Naive thymus-derived CD8-positive, alpha-beta T cell (primary cell): ENCODE measurements around the gene MICU1. TPM values are rescaled to one million over a fixed set of nuclear protein-coding genes. Genes with fewer than 3 reads are reported as not detected.

ENCODE experiments used
- ATAC-seq, 2 donors: fragments of 150-1000 bp; cut with Tn5 transposase in 1 of 2; sonication (Bioruptor Pico), chemical (Tn5 transposase) in 1 of 2; 1 replicate in 1 of 2; 2 replicates in 1 of 2; pipeline ENCODE4 v1.10.0; 2021; ENCODE audit warnings: mild to moderate bottlenecking in 2 of 2, moderate library complexity in 2 of 2
- POLR2A ChIA-PET: fragments of 350-600 bp; sonication (Branson Sonifier 250); formaldehyde crosslinking; loops from one replicate; lab custom pipeline; 2021; ENCODE audit warnings: antibody characterized with exemption; lab: Charles Lee
- DNase-seq, 10 donors: peaks; one replicate each; pipeline versions ENCODE4 v3.0.0 to v3.0.0-alpha.2; 2020 to 2022
- H3K27ac Mint-ChIP-seq, 10 donors: one replicate each; pipeline ENCODE4 v1.8.0; 2020 to 2022; ENCODE audit warnings: mild to moderate bottlenecking in 10 of 10, mixed read lengths in 10 of 10, moderate library complexity in 4 of 10, inconsistent platforms in 1 of 10
- H3K27me3 Mint-ChIP-seq, 5 donors: one replicate each; pipeline ENCODE4 v1.8.0; 2021 to 2022; ENCODE audit warnings: mixed read lengths in 5 of 5
- H3K36me3 Mint-ChIP-seq, 3 donors: one replicate each; pipeline ENCODE4 v1.8.0; 2020 to 2022; ENCODE audit warnings: mixed read lengths in 3 of 3, mild to moderate bottlenecking in 2 of 3, inconsistent platforms in 1 of 3
- H3K4me1 Mint-ChIP-seq, 4 donors: one replicate each; pipeline ENCODE4 v1.8.0; 2021 to 2022; ENCODE audit warnings: mixed read lengths in 4 of 4
- H3K4me3 Mint-ChIP-seq, 10 donors: one replicate each; pipeline ENCODE4 v1.8.0; 2020 to 2022; ENCODE audit warnings: mild to moderate bottlenecking in 10 of 10, mixed read lengths in 10 of 10, moderate library complexity in 6 of 10, inconsistent platforms in 1 of 10
- H3K9me3 Mint-ChIP-seq, 9 donors: one replicate each; pipeline ENCODE4 v1.8.0; 2020 to 2022; ENCODE audit warnings: mixed read lengths in 9 of 9, mild to moderate bottlenecking in 3 of 9, inconsistent platforms in 1 of 9, moderate library complexity in 1 of 9
- polyA plus RNA-seq, 3 donors: library from polyadenylated mRNA; unstranded; fragments of 300-500 nt; fragmentation: Illumina TruSeq; gene quantifications; one replicate each; pipeline ENCODE4 v1.2.3, GENCODE V29; 2021
- total RNA-seq, 8 experiments: library from RNA in 2 of 8; stranded (reverse) in 2 of 8; gene quantifications; one replicate each; pipeline ENCODE4 v1.2.3 and lab custom pipeline; 2021 to 2026

The MICU1 gene
- total and polyA plus RNA-seq, 5 experiments from 2014 or later = 20.7 to 26.4 (median 24.1) TPM

- no peak overlapping the region for H3K4me3 Mint-ChIP-seq
- POLR2A ChIA-PET = no interaction called here
- peaks cover 32 to 64% (median 57%) of the 10 kb centered on the region in 3 donors for H3K36me3 Mint-ChIP-seq
- no peak overlapping the region for H3K27ac Mint-ChIP-seq
- ATAC-seq = no peak
- H3K27me3 Mint-ChIP-seq = no peaks in the 10 kb centered on the region
- H3K9me3 Mint-ChIP-seq = peaks cover 0 to 30% (median 7%) of the 10 kb centered on the region in 9 donors
- H3K4me1 Mint-ChIP-seq = peaks cover 0 to 5% (median 1%) of the 10 kb centered on the region in 4 donors
- DNase-seq = no peak
Measured at GRCh38 chr10:72541337-72541736, 84.5 kb downstream of the MICU1 start.

- DNase-seq (no peak), ATAC-seq (no peak)
- peaks cover 28 to 55% (median 54%) of the 10 kb centered on the region in 3 donors for H3K36me3 Mint-ChIP-seq
- H3K27me3 Mint-ChIP-seq = no peaks in the 10 kb centered on the region
- H3K9me3 Mint-ChIP-seq = peaks cover 0 to 30% (median 7%) of the 10 kb centered on the region in 9 donors
- no peak overlapping the region for H3K4me3 Mint-ChIP-seq
- peaks cover 0 to 5% (median 1%) of the 10 kb centered on the region in 4 donors for H3K4me1 Mint-ChIP-seq
- POLR2A ChIA-PET = no interaction called here
- peak overlapping the region in 1 of 10 donors; percentile 24 for H3K27ac Mint-ChIP-seq
Measured at GRCh38 chr10:72540193-72540807, 85.6 kb downstream of the MICU1 start.

GRCh38 chr10:72539137-72539536 is 86.7 kb downstream of the MICU1 start:
- peaks cover 24 to 45% (median 43%) of the 10 kb centered on the region in 3 donors for H3K36me3 Mint-ChIP-seq
- H3K27ac Mint-ChIP-seq = no peak overlapping the region
- peaks cover 0 to 5% (median 1%) of the 10 kb centered on the region in 4 donors for H3K4me1 Mint-ChIP-seq
- ATAC-seq = no peak
- H3K4me3 Mint-ChIP-seq = no peak overlapping the region
- no peaks in the 10 kb centered on the region for H3K27me3 Mint-ChIP-seq
- POLR2A ChIA-PET = no interaction called here
- peaks cover 0 to 29% (median 7%) of the 10 kb centered on the region in 9 donors for H3K9me3 Mint-ChIP-seq
- DNase-seq = no peak

- POLR2A ChIA-PET = interaction anchor here (0.6 kb wide), 2 partner anchors 84 to 287 kb away, joined by 3 to 4 read pairs; no protein-coding TSS in a partner anchor
- no peak overlapping the region for H3K27ac Mint-ChIP-seq
- H3K4me3 Mint-ChIP-seq = no peak overlapping the region
- peaks cover 0 to 13% (median 2%) of the 10 kb centered on the region in 3 donors for H3K36me3 Mint-ChIP-seq
- no peaks in the 10 kb centered on the region for H3K9me3 Mint-ChIP-seq
- H3K4me1 Mint-ChIP-seq = no peaks in the 10 kb centered on the region
- no peak for ATAC-seq
- no peaks in the 10 kb centered on the region for H3K27me3 Mint-ChIP-seq
- no peak for DNase-seq
Measured at GRCh38 chr10:72525689-72526088, 100.2 kb downstream of the MICU1 start.

- H3K4me1 Mint-ChIP-seq = no peaks in the 10 kb centered on the region
- DNase-seq (no peak), ATAC-seq (no peak)
- H3K4me3 Mint-ChIP-seq = no peak overlapping the region
- POLR2A ChIA-PET = interaction anchor here (0.6 kb wide), 2 partner anchors 84 to 288 kb away, joined by 3 to 4 read pairs; no protein-coding TSS in a partner anchor
- H3K27ac Mint-ChIP-seq = no peak overlapping the region
- peaks cover 0 to 13% (median 2%) of the 10 kb centered on the region in 3 donors for H3K36me3 Mint-ChIP-seq
- H3K9me3 Mint-ChIP-seq = no peaks in the 10 kb centered on the region
- no peaks in the 10 kb centered on the region for H3K27me3 Mint-ChIP-seq
Measured at GRCh38 chr10:72525277-72525676, 100.6 kb downstream of the MICU1 start.

GRCh38 chr10:72524489-72524888 is 101.4 kb downstream of the MICU1 start:
- Mint-ChIP-seq H3K4me1 (no peaks in the 10 kb centered on the region), H3K27ac (no peak overlapping the region), H3K27me3 (no peaks in the 10 kb centered on the region), H3K4me3 (no peak overlapping the region), H3K36me3 (peaks cover 0 to 12% (median 2%) of the 10 kb centered on the region in 3 donors), H3K9me3 (no peaks in the 10 kb centered on the region)
- no peak for ATAC-seq
- DNase-seq = no peak
- POLR2A ChIA-PET = no interaction called here

GRCh38 chr10:72523932-72524396 is 101.9 kb downstream of the MICU1 start:
- Mint-ChIP-seq H3K36me3 (peaks cover 0 to 7% (median 4%) of the 10 kb centered on the region in 3 donors), H3K27me3 (no peaks in the 10 kb centered on the region), H3K4me1 (no peaks in the 10 kb centered on the region), H3K27ac (no peak overlapping the region), H3K4me3 (no peak overlapping the region), H3K9me3 (no peaks in the 10 kb centered on the region)
- no peak for ATAC-seq
- no peak for DNase-seq
- POLR2A ChIA-PET = no interaction called here

GRCh38 chr10:72523062-72523461 is 102.8 kb downstream of the MICU1 start:
- DNase-seq (no peak), ATAC-seq (no peak)
- Mint-ChIP-seq H3K27me3 (no peaks in the 10 kb centered on the region), H3K4me1 (no peaks in the 10 kb centered on the region), H3K4me3 (no peak overlapping the region), H3K9me3 (no peaks in the 10 kb centered on the region), H3K27ac (no peak overlapping the region), H3K36me3 (peaks cover 0 to 8% (median 7%) of the 10 kb centered on the region in 3 donors)
- POLR2A ChIA-PET = no interaction called here

GRCh38 chr10:72517244-72517643 is 108.6 kb downstream of the MICU1 start:
- H3K36me3 Mint-ChIP-seq = peaks cover 3 to 21% (median 20%) of the 10 kb centered on the region in 3 donors

GRCh38 chr10:72515455-72515854 is 110.4 kb downstream of the MICU1 start:
- Mint-ChIP-seq H3K36me3 (peaks cover 3 to 21% (median 20%) of the 10 kb centered on the region in 3 donors), H3K27me3 (no peaks in the 10 kb centered on the region), H3K27ac (no peak overlapping the region), H3K4me1 (peaks cover 0 to 5% (median 0%) of the 10 kb centered on the region in 4 donors), H3K9me3 (peaks cover 3 to 33% (median 13%) of the 10 kb centered on the region in 9 donors), H3K4me3 (no peak overlapping the region)
- ATAC-seq (no peak), DNase-seq (no peak)
- POLR2A ChIA-PET = interaction anchor here (0.6 to 0.8 kb wide), 2 partner anchors 9 to 151 kb away, joined by 3 to 5 read pairs; no protein-coding TSS in a partner anchor

More at GRCh38 chr10:72517244-72517643, 108.6 kb downstream of the MICU1 start:
- peaks cover 3 to 33% (median 13%) of the 10 kb centered on the region in 9 donors for H3K9me3 Mint-ChIP-seq
- H3K27me3 Mint-ChIP-seq = no peaks in the 10 kb centered on the region
- no peak overlapping the region for H3K4me3 Mint-ChIP-seq
- H3K27ac Mint-ChIP-seq = no peak overlapping the region
- H3K4me1 Mint-ChIP-seq = no peaks in the 10 kb centered on the region
- ATAC-seq = no peak
- DNase-seq = no peak
- POLR2A ChIA-PET = no interaction called here

GRCh38 chr10:72513910-72514309 is 112.0 kb downstream of the MICU1 start:
- H3K4me1 Mint-ChIP-seq = peaks cover 0 to 9% (median 0%) of the 10 kb centered on the region in 4 donors
- POLR2A ChIA-PET = no interaction called here
- DNase-seq (no peak), ATAC-seq (no peak)
- no peaks in the 10 kb centered on the region for H3K27me3 Mint-ChIP-seq
- H3K36me3 Mint-ChIP-seq = peaks cover 3 to 21% (median 18%) of the 10 kb centered on the region in 3 donors
- no peak overlapping the region for H3K4me3 Mint-ChIP-seq
- H3K9me3 Mint-ChIP-seq = peaks cover 3 to 33% (median 13%) of the 10 kb centered on the region in 9 donors
- no peak overlapping the region for H3K27ac Mint-ChIP-seq

GRCh38 chr10:72511459-72511858 is 114.4 kb downstream of the MICU1 start:
- Mint-ChIP-seq H3K27me3 (no peaks in the 10 kb centered on the region), H3K36me3 (peaks cover 16 to 20% (median 19%) of the 10 kb centered on the region in 3 donors), H3K27ac (no peak overlapping the region), H3K4me1 (peaks cover 0 to 9% (median 0%) of the 10 kb centered on the region in 4 donors), H3K9me3 (peaks cover 3 to 27% (median 13%) of the 10 kb centered on the region in 9 donors), H3K4me3 (no peak overlapping the region)
- DNase-seq = no peak
- ATAC-seq = no peak
- POLR2A ChIA-PET = no interaction called here

- no peaks in the 10 kb centered on the region for H3K27me3 Mint-ChIP-seq
- ATAC-seq (no peak), DNase-seq (no peak)
- H3K27ac Mint-ChIP-seq = no peak overlapping the region
- POLR2A ChIA-PET = interaction anchor here (0.6 kb wide), 1 partner anchor 166 kb away, joined by 3 read pairs; no protein-coding TSS in a partner anchor
- H3K4me1 Mint-ChIP-seq = peaks cover 0 to 9% (median 0%) of the 10 kb centered on the region in 4 donors
- peaks cover 3 to 23% (median 13%) of the 10 kb centered on the region in 9 donors for H3K9me3 Mint-ChIP-seq
- peaks cover 22 to 34% (median 32%) of the 10 kb centered on the region in 3 donors for H3K36me3 Mint-ChIP-seq
- no peak overlapping the region for H3K4me3 Mint-ChIP-seq
Measured at GRCh38 chr10:72509941-72510340, 115.9 kb downstream of the MICU1 start.
